Midbrain (tissue), 1 donor: Measurements from ENCODE around the gene TUNAR.

Source experiments
- DNase-seq: peaks from one replicate; lab custom pipeline; 2025; lab: John Stamatoyannopoulos, UW

TUNAR gene

DNA sequence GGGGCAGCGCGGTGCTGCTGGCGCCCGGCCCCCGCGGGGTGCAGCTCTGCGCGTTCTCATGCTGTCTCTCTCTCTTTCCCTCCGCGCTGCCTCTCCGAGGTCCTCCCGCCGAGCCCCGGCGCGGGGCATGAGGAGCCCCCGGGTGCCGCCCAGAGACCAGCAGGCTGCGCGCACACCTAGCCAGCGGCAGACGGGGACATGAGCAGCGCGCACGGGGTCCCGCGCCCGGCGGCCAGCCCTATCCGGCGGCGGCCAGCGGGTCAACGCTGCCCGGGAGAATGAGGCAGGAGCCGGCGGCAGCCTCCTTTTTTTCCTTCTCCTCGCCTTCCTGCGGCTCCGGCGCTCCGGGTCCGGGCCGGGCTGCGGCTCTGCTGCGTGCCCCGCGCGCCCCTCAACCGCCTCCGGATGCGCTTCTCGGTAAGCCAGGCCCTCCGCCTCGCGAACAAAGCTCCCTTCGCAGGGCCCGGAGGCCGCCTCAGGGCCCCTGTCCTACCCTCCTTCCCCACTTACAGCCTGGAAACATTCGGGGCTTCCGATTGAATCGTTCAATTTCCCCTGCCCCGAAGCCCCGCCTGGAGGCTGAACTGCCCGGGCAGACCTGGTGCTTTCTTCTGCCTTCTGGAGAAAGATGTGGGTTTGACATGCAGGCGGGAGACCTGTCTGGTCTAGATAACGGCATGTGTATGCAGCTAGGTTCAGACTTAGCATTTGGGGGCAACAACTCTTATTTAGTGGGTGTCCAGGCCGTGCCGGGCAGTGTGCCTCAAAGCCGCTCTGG lies at the start of gene TUNAR:
TUNAR (plus strand) TSS at position 72 of the 778 bp plus-strand sequence.
- DNase-seq, result peak; percentile 2

DNA sequence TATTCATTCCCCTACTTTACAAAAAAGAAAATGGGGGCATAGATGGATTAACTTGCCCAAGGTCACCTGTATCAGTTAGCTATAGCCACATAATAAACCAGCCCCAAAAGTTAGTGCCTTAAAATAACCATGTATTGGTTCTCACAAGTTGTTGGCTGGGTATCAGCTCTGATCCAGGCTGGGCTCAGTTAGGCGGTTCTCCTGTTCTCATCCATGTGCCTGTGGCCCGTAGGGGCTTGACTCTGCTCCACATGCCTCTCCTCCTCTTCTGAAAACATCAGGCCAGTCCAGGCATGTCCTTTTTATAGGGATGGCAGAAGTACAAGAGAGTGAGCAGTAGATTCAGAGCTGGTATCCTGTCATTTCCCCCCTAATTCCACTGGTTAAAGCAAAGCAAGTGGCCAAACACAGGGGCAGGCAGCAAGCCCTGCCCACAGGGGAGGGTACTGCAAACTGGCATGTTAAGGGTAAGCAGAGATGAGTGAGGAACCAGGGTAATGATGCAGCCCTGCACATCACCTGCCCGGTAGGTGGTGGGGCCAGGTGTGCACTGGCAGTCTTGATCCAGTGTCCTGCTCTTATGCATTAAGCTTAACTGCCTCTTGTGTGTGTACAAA lies 47.9 kb upstream of the TUNAR start:
- no peak for DNase-seq

DNA sequence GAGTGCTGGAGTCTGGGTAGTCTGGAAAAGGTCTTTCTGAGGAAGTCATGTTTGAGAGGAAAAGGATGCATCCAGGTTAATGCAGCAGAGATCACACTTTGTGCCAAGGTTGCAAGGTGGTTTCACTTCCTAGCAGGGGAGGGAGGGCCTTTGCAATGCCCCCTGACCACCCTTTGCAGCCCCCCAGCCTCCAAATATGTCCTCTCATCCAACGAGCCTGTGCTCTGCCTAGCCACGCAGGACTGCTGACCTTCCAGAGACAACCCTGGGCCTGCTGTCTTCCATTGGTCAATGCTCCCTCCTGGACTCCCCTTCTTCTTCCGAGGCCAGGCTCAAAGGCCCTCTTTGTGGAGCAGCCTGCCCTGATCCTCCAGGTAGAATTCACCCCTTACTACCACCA lies 47.3 kb upstream of the TUNAR start:
- DNase-seq, result no peak

DNA sequence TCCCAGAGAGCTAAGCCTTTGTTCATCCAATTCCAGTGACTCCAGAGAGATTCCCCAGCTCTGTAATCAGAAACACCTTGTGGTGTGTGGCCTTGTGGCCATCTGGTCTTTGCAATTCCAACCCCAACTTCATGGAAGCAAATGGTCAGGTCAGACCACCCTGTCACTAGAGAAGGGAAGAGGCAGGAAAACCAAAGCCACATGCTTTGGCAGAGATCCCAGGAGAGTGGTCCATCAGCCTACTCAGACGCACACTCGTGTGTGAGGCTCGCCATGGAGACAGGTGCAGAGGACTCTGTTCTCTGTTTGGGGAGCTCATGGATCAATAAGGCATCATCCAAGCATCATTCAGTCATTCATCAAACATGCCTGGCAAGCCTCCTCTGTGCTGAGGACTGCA lies 46.2 kb upstream of the TUNAR start:
- no peak for DNase-seq

DNA sequence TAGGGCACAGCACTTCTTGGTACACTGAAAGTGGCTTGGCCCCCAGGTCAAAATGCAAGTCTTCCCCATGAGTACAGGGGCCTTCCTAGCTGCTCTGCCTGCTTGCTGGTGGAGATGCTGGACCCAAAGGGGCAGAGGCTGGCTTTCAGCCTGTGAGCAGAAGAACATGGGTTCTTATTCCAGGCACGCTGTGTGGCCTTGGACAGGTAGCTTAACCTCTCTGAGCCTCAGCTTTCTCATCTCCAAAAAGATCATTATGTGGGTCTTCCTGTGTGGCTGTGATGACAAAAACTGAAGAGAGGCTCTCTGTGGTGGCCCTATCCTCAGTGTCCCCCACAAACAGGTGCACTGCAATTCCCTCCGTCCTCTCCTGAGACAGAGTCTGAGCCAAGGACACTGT lies 45.6 kb upstream of the TUNAR start:
- no peak for DNase-seq

DNA sequence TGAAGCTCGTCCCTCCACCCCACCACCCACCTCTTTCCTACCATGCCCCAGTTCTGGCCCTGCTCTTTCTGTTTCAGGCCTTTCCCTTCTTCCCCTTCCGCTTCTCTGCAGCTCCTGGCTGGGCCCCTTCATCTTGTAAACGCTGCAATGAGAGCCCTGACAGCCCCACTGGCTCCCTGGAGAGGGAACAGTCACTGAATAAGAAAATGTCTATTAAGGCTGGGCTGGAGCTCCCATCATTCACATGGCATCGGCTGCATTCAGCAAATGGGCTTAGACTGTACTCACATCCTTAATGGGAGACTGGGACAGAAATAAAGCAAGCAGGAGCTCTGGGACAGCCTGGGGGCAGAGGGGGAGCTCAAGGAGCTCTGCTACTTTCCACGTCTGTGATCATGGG lies 45.2 kb upstream of the TUNAR start:
- DNase-seq, result no peak

DNA sequence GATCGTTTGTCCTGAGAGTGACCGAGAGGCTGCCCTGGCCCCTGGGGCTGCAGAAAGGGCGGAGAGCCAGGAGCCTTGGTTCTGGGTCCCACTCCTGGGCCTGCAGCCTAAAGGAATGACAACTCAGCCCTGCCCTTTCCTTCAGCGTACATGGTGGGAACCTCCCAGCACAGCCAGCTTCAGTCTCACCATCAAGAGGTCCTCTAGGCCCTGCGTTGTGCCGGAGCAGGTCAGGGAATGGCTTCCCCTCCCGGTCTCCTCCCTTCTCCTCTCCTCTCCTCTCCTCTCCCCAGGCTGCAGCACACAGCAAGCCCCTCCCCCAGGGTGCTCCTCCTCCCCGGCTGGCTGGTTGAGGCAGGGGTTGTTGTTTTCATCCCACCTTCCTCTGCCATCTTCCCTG lies 44.6 kb upstream of the TUNAR start:
- no peak for DNase-seq

DNA sequence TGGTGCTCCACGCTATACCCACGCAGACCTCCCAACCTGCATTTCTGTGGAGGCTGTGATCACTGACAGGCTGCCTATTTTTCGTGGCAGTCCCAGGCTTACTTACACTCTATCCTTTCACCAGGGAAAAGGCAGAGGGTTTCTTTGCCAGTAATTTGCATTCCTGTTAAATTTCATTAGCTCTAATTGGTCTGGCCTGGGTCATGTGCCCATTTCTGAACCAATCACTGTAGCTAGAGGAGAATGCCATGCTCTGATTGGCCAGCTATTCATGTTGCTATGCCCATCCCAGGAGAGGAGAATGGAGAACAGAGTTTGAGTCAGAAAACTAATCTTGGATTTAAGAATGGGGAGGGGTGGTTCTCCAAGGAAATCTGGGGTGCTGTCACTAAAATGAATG lies 43.2 kb upstream of the TUNAR start:
- DNase-seq, result no peak

DNA sequence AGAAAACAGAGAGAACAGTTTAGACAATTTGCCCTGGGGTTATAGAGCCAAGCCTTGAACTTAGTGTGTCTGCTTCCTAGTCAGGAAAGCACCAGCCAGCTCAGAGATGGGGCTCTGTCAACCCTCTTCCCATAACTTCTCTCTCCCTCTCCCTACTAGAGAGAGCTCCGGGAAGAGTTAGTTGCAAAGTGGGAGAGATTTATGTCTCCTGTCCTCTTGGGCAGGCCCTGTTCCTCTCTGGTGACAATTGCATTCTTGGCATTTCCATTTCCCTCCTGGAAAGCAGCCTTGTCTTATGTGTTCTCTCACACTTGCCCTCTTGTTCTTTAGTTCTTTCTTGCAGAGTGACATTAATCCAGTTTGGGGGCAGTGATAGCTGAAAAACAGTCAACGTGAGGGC lies 42.1 kb upstream of the TUNAR start:
- no peak for DNase-seq

DNA sequence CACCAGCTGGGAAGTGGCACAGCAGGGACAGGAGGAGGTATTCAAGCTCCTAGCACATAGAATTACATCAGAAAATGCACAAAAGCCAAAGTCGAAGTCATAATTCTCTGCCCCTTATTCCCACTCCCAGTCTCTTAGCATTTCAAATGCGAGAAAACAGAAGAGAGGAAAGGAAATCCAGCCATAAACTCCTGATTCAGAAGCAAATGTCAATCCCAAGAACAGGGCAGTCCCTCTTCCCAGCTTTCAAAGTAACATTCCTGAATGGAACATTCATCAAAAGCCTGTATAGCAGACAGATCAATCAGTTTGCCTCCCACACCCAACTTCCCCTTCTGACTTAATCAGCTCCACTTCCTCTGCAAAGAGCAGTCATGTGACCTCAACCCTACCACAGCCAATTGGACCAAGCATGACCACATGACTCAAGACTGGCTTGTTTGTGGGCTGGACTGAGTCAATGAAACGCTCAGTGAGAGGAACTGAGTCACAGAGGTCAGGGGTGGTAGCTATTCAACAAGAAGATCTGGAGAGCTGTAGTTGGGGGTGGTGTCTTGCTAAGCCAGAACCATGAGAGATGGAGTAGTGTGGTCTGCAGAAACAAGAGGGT lies 41.4 kb upstream of the TUNAR start:
- no peak for DNase-seq

DNA sequence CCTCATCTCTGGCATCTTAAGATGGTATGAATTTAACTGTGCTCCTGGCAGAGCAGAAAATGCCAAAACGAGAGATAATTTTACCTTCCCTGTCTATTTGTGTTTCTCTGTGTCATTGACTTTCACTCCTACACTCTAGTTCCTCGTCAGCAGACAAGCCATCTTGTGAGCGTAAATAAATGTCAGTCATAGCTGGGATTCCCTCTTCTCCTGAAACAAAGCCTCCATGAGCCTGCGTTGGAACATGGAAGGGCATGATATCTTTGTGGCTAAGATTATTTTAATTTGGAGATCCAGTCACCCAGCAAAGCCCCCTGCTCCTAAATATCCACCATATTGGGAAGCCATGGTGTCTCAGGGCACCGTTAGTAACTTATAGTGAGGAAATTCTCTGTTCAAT lies 37.8 kb upstream of the TUNAR start:
- DNase-seq, result no peak

DNA sequence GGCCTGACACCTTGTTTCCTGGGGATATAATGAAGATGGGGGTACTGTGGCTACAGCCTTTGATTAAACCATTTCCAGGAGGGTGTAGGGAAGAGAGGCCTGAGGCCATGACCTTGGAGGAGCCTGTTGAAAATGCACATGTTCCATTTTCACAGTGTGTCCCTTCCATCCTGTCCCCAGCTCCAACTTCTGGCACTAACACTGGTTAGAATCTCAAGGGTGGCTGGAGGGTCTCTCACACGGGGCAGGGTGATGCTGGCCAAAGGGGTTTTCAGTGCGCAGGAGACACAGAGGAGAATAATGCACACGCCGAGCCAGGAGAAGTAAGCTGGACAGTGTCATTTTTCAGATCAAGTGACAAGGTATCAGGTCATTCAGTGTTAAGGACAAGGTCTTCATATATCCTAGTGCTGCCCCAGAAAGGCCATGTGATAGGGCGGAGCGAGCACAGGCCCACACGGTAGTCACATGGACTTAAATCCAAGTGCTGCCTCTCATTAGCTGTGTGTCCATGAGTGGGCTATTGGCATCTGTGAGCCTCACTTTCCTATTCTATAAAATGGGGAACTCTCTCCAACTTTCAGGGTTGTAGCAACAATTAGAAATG lies 36.4 kb upstream of the TUNAR start:
- DNase-seq, result no peak

DNA sequence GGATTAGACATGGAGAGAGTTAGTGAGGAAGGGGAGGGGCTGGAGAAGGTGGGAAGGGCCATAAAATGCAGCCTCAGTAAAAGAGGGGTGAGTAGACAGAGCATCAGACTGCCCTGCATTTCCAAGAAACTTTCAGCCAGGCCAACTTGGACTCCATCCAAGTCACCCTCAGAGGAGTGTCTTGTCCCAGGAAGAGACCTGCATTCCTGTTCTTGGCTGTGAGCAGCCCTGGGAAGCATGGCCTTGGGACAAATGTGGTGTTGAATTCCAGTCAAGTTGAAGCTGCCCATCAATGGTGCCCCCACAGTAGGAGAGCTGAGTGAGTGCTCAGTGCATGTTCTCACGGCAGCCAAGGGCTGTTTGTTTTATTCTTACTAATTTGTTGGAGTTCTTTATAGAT lies 35.0 kb upstream of the TUNAR start:
- no peak for DNase-seq

DNA sequence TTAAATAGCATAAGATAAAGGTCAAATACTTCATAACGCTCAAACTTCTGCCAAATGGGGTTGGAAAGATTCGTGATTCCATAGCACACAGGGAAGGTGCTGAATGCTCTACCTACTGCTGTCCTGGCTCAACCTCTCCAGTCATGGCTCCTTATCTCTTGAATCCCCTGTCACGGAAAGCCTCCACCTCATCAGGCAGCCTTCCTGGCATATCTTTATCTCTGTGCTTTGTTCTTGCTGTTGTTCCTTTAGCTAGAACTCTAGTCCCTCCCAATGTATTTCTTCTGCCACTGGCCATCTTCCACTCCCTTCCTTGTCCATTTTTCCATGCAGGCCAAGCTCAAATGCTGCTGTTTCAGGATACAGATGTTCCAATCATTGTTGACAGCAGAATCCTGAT lies 26.9 kb upstream of the TUNAR start:
- DNase-seq, result no peak

DNA sequence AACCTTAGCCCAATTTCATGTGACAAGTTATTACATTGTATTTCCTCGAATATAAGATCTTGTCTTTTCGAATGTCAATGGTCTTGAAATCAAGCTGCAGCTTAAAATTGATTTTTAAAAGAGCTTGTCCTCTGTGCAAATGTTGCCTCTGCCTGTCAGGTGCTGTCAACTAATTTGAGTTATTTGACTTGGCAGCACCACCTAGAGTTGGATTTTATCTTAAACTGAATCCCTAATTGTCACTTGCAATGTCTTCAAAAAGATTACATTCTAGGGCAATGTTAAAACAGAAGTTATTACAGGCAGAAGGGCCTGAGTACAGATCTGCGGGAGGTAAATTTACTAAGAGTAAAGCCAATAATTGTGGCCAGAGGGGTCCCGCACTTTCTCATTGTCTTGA lies 26.2 kb upstream of the TUNAR start:
- DNase-seq, result no peak

DNA sequence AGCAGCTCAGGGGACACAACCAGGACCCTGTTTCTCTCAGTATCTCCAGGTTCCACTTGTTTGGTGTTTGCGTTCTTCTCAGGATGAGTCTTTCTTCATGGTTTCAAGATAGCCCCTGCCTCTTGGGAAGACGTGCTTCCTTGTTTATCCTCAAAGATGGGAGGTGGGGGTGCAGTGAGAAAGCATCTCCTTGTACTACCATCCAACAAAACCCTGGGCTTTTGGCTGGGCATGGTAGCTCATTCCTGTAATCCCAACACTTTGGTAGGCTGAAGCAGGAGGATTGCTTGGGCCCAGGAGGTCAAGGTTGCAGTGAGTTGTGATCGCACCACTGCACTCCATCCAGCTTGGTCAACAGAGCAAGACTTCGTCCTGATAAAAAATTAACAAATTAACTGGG lies 21.0 kb upstream of the TUNAR start:
- no peak for DNase-seq

DNA sequence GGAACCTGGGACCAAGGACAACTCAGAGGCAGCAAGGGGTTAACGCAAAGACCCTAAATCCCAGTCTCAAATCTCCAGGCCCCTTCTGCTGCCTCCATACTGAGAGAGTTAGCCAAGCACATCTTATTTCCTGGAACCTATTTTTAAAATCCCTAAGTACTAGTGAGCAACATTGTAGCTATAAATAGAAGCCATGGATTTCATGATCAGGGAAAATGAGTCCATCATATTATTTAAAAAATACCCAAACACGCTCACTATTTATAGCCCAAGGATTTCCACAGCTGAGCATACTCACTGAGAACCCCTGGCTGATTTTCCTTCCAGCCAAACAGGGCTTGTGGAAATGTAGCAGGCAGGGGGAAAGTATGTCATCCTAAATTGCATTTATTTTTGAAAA lies 19.4 kb upstream of the TUNAR start:
- DNase-seq, result no peak

DNA sequence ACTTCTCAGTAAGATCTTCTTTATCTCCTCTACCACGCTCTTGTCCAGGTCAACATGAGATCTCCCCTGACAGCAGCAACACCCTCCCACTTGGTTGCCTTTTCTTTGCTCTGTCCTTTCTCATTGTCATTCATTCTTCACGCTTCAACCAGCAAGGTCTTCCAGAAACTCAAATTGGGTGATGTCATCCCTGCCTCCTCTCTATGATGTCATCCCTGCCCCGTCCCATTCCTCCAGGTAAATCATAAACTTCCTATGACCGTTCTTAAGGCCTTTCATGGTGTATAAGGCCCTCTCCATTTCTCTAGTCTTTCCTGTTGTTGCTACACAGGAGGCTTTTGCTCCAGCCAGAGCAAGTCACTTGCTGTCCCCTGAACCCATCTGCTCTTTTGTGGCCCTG lies 17.7 kb upstream of the TUNAR start:
- DNase-seq, result no peak

DNA sequence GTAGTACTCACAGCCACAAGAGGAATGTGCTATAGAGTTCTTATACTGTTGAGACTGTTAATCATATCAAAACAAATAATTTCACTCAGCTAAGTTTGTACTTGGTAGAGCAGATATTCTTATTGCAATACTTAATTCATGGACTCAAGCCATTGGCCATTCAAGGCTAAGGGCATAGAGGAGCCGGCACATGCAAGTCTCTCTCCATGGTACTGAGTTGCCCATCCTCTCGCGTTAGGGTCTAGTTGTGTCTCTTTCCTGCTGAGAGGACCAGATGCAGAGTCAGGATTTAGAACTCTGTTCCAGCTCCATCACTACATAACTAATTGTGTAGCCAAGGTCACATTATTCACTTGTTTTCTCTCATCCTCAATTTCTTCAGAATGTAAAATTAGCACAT lies 14.4 kb upstream of the TUNAR start:
- DNase-seq, result no peak

DNA sequence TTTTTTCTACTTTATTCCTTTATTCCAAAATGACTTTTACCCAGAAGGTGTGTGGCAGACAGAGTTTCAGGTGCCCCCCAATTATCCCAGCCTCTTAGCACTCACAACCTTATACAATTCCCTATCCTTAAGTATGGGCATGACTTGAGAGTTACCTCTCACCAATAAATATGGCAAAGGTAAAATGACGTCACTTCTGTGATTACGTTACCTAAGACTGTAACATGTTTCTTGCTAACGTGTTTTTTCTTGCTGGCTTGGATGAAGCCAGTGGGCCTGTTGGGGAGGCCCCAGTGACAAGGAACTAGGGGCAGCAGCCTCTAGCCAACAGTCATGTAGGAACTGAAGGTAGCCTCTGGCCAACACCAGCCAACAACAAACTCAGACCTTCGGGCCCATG lies 13.3 kb upstream of the TUNAR start:
- DNase-seq, result no peak

DNA sequence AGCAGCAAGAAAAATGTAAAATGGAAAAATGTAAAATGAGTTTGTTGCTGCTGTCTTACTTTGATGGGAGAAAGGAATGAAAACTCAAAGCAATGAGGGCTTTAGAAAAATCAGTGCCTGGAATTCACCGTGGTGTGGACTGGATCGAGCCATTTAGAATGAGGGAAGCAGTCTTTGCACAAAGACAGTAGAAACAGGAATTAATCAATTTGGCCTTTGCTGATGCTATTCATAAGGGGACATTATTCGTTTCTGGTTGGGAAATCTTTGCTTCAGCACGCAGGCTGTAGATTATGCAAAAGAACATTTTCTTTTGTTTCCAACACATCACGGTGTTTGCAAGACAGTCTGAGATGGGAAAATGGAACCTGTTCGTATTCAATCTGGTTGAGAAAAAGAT lies 6.9 kb upstream of the TUNAR start:
- no peak for DNase-seq

DNA sequence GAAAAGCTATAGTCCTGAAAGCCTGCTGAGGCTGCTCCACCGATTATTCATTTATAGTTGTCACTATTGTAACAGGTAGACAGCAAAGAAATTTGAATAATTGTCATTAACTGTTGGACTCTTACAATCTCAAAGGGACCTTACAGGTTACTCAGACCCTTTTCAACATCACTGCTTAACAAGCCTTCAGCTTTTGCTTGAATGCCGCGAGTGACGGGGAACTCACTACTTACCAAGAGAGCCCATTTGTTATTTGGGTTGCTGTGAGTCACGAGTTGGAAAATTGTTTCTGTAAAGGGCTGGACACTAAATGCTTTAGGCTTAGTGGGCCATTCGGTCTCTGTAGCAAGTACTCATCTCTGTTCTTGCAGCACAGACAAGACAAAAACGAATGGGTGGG lies 5.9 kb upstream of the TUNAR start:
- DNase-seq, result no peak

DNA sequence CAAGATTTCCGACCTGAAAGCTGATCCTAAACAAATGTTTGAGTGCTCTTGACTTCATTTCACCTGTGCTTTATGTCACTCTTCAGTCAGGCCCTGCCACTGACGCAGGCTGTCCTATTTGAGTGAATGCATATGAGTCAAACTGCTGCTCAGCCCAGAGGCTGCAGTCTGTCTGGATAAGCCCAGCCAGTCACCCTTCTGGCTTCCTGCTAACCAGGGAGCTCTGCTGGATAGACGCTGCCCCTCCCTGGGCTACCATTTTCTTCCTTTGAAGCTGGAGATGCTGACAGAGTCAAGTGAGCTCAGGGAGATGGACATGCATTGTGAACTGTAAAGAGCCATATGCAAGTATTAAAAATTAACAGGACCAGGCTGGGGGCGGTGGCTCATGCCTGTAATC lies 5.1 kb upstream of the TUNAR start:
- no peak for DNase-seq
